GM18868 (cell line): ENCODE measurements around the gene SAMD3.
A peak's percentile ranks its signal among the peaks of the same experiment; 100 is the strongest.
"Not testable (repeated sequence)": the region's sequence is repeated elsewhere in the genome, so short reads cannot be mapped to it uniquely, and the experiment has no call there.

Experiments used
- ATAC-seq: cut with Tn5 transposase; IDR thresholded peaks from one replicate; pipeline ENCODE4 v1.9.1; 2021; ENCODE audit warnings: mild to moderate bottlenecking, moderate library complexity; ENCODE audit not compliant: unreplicated experiment

The SAMD3 gene

DNA sequence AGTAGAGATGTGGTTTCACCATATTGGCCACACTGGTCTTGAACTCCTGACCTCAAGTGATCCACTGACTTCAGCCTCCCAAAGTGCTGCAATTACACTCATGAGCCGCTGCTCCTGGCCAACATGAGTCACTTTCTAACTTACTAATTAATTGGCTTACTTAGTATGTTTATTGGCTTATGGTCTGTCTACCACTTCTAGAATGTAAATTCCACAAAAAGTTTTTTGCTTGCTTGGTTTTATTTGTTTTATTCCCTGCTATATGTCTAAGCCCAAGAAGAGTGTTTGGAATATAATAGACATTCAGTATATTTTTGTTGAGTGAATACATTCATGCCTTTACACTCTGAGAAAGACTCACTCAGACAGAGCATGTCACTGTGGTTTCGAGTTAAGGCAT is 86.0 kb downstream of the SAMD3 start:
- ATAC-seq, result no peak

DNA sequence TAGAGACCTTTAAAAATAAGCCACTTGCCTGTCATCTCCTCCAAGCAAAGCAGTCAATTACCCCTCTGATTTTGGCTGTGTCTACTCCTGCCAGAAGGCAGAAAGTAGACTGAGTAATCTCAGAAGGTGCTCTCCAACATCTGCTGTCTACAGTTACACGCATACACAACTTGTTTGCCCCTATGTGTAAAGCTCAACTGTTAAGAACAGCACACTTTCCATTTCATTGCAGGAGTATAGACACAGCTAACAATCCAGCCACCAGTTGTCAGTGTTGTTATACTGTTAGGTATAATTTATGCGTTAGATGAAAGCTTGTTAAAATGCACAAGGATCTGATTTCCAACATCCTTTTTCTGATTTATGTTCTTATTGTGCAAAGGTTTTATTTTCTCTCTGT is 88.2 kb downstream of the SAMD3 start:
- no peak for ATAC-seq

DNA sequence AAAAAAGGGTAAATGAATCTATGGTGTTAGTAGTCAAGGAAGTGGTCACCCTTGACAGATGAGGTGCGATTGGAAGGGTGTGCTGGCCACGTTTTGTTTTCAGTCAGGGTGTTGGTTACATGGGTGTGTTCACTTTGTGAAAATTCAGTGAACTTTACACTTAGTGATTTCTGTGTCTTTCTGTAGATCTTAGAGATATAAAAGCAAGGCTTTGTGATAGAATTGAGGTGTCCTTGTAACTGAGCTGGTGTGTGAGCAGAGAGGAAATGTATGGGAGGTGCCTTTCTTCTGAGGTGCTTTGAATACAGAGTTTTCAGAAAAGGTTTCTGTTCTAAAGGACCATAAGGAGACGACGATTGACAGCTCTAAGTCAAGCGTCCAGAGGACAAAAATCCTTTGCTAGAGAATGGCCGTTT is 90.5 kb downstream of the SAMD3 start:
- ATAC-seq, result peak; percentile 80

DNA sequence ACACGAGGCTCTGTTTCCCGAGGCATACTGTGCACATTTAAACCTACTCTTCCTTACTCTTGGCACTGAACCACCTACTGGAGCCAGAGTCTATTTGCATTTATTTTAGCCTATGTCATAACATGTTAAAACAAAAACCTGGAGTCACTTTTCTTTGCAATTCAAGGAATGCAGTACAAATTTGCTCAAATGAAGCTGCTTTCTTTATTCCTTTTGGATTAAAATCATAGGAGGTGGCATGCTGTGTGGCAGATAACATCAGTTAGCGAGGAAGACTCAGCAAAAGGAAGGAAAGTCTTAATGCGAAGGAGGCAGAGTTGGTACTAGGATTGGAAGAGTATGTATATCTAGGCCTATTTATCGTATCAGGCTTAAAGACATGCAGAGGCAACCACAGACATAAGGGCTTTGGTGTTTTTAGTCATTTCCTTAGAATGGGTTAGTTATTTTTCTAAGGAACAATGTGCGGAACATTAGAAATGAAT is 92.9 kb downstream of the SAMD3 start:
- ATAC-seq, result no peak

DNA sequence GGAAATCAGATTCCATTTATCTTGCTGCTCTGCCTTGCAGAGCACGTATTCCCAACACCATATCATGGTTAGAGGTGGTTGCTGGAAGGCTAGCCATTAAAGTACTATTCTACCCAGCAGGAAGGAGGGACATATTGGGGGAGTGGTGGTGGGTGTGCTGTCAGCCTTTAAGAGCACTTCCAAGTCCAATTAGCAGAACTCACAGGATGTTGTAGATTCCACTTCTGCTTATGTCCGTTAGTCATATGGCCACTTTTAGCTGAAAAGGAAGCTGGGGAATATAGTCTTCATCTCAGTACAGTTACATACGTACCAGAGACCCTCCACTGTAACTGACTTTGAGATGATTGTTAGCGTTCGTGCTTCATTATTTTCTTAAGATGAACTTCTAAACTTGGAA is 94.4 kb downstream of the SAMD3 start:
- ATAC-seq, result no peak

DNA sequence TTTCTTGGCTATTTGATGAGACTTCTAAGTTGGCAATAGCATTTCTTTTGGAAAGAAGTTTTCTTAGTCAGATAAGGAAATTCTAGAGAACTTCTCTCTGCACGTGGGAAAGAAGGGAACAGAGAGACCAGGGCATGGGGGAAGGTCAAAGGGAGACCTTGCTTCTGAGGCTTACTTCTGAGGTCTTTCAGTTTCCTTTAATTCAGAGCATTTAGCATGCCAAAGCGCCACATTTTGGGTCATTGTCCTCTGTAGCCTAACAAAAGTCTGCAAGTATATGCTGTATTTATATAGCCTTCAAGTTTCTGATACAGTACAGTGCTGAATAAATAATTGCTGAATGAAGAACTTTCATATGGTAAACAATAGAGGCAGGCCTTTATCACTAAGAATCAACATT is 95.6 kb downstream of the SAMD3 start:
- no peak for ATAC-seq

DNA sequence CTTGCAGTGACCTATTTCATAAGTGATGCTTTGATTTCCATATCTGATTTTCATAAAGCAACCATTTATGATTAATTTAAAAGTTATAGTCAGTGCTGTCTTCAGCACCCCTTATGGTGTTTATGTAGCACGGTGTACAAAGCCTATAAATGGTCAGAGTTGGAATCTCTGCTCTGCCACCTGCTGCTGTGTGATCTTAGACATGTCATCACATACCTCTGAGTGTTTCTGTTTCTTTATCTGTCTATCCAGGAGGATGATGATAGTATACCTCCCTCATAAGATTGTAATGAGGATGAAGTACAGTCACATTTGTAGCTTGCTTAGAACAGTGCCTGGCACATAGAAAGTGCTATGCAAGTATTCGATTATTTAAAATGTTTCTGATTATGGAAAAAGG is 100.5 kb downstream of the SAMD3 start:
- ATAC-seq, result no peak

DNA sequence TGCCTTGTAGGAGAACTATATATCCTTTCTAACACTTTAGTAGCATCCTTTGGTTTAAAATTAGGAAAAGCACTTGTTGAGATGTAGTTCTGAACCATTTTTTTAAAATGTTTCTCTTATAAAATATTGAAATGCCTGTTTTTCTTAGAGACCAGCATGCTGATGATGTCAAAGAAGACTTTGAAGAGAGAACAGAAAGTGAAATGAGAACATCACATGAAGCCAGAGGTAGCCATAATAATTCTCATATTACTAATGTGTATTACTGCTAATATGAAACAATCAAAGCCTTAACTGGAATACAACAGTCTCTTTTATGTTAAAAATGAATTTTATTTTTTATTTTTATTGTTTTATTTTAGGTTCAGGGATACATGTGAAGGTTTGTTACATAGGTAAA is 102.0 kb downstream of the SAMD3 start:
- ATAC-seq, result no peak

DNA sequence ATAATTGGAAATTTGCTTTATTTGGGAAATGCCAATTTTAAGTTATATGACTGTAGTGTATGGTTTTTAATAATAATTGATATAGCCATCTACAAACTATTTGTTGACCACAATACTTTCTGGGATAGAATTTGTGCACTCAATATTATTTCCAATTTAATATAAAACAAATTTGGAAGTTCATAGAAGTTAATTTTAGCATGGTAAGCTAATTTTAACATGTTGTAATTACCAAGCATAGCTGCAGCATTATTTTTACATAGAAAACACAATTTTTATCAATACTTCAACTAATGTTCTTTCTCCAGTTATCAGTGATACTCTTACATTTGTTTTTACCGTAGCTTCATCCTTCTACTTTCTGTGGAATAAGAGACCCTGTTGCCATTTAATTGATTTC is 103.5 kb downstream of the SAMD3 start:
- no peak for ATAC-seq

DNA sequence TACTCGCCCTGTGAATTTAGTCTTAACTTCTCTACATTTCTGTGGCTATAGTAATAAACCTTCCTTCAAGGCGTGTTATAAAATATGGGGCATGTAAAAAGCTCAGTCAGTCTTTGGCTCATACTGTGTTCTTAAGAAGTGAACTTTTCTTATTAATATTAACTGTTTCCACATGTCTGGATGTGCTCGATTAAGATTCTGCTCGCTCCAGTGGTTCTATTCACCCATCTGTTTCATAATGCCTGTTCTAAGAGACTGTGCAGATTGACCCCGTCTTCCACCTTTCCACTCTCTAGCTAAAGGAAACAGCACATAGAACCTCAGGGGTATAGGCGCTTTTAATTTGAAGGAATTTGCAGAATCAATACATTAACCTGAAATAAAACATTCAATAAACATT is 104.5 kb downstream of the SAMD3 start:
- ATAC-seq, result peak; percentile 45

DNA sequence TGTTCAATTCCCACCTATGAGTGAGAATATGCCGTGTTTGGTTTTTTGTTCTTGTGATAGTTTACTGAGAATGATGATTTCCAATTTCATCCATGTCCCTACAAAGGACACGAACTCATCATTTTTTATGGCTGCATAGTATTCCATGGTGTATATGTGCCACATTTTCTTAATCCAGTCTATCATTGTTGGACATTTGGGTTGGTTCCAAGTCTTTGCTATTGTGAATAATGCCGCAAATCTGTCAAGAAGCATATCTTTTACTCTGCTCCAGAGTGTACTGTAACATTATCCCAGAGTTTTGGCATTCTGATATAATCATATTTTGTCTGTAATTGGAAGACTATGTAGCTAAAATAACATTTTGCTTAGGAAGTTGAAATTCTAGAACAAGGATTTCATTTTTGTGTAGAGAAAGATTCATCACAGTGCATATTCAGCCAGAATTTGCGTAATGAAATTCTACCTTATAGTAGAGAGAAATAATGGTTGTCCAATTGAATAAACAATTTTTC is 105.5 kb downstream of the SAMD3 start:
- not testable (repeated sequence) for ATAC-seq

DNA sequence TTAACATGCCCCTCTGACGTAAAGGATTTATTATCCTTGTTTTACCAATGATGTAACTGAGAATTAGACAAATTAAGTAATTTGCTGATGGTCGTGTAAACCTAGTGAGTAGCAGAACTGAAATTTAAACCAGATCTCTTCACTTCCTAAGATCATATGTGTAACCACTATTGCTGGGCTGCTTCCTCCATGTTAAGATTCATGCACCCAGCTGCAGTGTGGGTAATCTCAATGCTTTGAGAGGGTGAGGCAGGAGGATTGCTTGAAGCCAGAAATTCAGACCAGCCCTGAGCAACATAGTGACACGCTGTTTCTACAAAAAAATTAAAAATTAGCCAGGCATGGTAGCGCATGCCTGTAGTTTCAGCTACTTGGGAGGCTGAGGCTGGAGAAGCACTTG is 106.5 kb downstream of the SAMD3 start:
- ATAC-seq, result peak; percentile 40

DNA sequence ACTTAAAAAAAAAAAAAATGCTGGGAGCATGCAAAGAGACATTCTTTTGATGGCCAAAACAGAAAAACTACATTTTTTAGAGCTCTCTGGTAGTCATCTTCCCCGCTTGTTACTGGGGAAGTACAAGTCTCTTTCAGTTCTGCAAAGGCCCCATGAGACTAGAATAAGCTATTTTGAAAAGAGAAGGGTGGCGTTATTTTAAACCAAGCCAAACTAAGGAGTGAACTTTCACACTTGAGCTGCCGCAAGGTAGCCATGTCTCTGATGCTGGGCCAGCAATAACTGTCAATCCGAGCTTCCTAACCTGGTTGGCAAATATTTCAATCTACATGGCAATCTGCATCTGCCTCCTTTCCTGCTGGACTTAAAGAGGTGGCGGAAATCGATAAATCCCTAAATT is 107.7 kb downstream of the SAMD3 start:
- peak; percentile 92 for ATAC-seq

DNA sequence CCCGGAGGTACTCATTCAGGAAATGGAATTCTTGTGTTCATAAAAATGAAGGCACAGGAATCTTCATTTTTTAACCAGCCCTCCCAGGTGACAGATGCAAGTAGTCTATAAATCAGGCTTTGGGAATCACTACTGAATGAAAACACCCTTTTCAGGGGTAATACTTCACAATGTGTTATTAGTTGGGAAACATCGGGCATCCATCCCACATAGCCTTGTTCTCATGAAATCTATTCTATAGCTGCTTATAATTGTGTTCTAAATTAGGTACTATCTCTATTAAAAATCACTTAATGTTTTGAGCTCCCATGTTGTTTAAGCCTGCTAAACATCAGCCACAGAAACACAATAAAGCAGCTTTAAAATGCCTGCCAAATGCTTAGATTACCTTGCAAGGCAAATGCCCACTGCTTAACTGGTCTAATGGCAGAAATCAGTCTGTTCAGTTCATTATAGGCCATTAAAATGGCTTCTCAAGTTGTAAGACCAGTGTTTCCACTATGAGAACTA is 109.5 kb downstream of the SAMD3 start:
- ATAC-seq, result no peak

DNA sequence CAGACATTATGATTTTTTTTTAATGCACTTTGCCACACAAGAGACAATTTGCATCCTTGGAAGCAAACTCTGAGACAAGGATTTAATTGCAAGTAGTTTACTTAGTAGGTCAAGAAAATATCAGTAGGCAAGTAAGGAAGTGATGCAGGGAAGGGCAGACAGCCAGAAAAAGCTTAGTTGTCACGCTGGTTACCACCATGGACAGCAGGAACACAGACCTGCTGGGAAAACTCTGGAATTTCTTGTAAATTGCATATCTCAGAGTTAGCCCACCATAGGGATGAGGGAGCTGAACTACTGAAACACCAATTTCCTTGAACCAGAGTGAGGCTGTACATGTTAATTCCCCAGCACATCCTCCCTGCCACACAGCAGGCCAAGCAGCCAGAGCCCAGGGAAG is 111.7 kb downstream of the SAMD3 start:
- ATAC-seq, result no peak

DNA sequence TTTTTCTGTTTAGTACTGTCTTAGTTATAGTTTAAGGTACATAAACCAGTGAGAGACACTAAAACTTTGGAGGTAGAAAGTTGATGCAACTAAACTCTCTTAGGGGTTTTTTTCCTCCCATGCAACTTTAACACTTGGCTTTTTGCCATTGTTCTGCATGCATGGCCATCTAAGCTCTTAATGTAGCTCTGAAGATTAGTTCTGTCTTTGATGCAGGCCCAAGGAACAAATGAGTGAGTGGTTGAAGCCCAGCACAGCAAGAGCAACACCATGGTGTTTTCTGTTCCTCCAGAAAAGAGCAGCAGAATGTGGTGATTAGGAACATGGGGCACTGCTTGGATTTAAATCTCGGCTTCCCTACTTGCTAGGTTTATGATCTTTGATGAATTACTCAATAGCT is 115.0 kb downstream of the SAMD3 start:
- ATAC-seq, result peak; percentile 37

DNA sequence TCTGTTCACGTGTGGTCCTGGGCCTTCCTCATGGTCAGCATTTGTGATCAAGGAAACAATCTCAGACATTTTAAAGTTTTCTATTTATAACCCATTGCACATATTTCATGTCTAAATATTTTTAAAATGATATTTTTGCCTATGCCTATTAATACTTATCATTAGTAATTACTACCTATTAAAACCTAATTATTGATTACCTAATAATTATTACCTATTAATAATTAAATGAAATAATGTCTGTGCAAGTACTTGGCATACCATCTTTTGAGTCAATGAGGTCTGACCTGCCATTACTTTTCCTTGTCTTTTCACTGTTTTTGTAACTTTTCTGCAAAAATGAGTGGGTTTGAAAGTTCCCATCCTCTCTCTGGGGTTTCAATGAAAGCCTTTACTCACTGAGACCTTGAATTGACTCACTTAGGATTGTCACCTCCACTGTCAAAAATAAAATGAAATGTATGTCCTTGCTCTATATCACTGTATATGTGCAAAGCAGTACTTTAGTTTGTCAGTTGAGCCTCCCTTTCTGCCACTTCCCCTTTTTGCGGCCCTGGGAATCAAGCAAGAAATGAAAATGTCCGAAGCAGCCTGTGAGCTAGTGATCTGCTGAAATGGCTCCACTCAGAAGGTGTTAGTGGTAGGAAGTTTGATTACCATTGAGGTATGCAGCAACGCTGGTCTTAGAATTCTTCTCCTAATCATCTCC is 116.6 kb downstream of the SAMD3 start:
- ATAC-seq, result peak; percentile 89

DNA sequence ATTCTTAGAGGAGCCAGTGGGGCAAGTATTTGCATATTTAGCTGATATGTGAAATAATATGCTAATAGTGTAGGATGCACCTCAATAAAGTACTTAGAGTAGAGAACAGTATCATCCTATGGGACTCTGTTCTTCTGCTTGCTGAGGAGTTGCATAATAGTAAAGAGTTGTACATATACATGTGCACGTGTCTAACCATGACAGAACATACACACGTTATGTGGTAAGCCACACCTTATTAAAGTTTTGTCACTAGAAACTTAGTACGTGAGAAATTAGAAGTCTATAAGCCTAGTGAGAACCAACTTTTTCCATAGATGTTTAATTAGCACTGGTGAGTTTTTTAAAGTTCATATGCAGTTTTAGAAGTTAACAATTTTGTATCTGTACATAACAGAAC is 123.6 kb downstream of the SAMD3 start:
- ATAC-seq, result no peak

DNA sequence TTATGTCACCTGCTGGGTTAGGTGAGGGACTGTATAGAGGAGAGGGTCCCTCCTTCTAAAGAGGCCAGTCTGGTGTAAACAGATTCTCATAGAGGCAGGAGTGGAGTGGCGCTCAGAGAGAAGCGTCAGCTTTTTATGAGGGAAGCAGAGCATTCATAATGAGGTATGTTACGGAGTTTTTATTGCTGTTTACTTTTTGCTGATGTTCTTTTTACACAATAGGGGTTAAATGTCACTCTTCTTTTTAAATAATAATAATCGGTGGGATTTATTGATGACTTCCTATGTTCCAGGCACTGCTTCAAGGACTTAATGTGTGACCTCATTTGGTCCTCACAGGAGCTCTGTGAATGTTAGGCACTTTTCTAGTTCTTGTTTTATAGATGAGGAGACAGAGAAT is 124.4 kb downstream of the SAMD3 start:
- ATAC-seq, result no peak
